CD4-positive, alpha-beta T cell (primary cell): ENCODE measurements around the gene MEA1. TPM values are rescaled to one million over a fixed set of nuclear protein-coding genes. Genes with fewer than 3 reads are reported as not detected.
"Not testable (repeated sequence)": the region's sequence is repeated elsewhere in the genome, so short reads cannot be mapped to it uniquely, and the experiment has no call there.

ENCODE experiments used
- ATAC-seq: fragments of 200-7000 bp; cut with Tn5 transposase; one replicate; pipeline ENCODE4 v1.10.0; 2022; ENCODE audit warnings: mild to moderate bottlenecking; ENCODE audit not compliant: poor library complexity
- CTCF ChIA-PET: fragments of 350-600 bp; sonication (Branson Sonifier 250); formaldehyde crosslinking; loops from one replicate; lab custom pipeline; 2021; ENCODE audit warnings: antibody characterized with exemption, inconsistent platforms; lab: Charles Lee
- POLR2A ChIA-PET: fragments of 350-600 bp; sonication (Branson Sonifier 250); formaldehyde crosslinking; loops from one replicate; lab custom pipeline; 2021; ENCODE audit warnings: antibody characterized with exemption, inconsistent platforms; lab: Charles Lee
- DNase-seq, 14 experiments: peaks; one replicate each; pipeline ENCODE4 v3.0.0-alpha.2; 2013 to 2020; ENCODE audit warnings: mixed read lengths in 2 of 14
- H3K27ac ChIP-seq, 2 donors: one replicate each; pipeline versions ENCODE4 v1.5.1 to v1.7.0; 2013; ENCODE audit warnings: low read length in 2 of 2, low read depth in 1 of 2, mild to moderate bottlenecking in 1 of 2
- H3K27me3 ChIP-seq, 2 experiments: 1 replicate in 1 of 2; 2 replicates in 1 of 2; pipeline versions ENCODE4 v1.6.1 to v1.7.0; 2013; ENCODE audit warnings: low read length in 2 of 2, control low read depth in 1 of 2, mild to moderate bottlenecking in 1 of 2, moderate library complexity in 1 of 2; ENCODE audit not compliant: insufficient read depth in 2 of 2, control insufficient read depth in 1 of 2
- H3K36me3 ChIP-seq: one replicate; pipeline ENCODE4 v1.6.1; 2013; ENCODE audit warnings: low read length, control low read depth; ENCODE audit not compliant: insufficient read depth
- H3K4me1 ChIP-seq: one replicate; pipeline ENCODE4 v1.6.1; 2013; ENCODE audit warnings: low read length, control low read depth; ENCODE audit not compliant: insufficient read depth
- H3K4me3 ChIP-seq: one replicate; pipeline ENCODE4 v1.5.1; 2013; ENCODE audit warnings: mild to moderate bottlenecking, low read length, moderate library complexity
- H3K9me3 ChIP-seq, 2 experiments: 1 replicate in 1 of 2; 2 replicates in 1 of 2; pipeline versions ENCODE4 v1.6.1 to v1.7.0; 2013; ENCODE audit warnings: low read length in 2 of 2, mild to moderate bottlenecking in 2 of 2, control low read depth in 1 of 2, moderate library complexity in 1 of 2; ENCODE audit not compliant: control insufficient read depth in 1 of 2, insufficient read depth in 1 of 2
- H3K27ac Mint-ChIP-seq: one replicate; pipeline ENCODE4 v1.8.0; 2020; ENCODE audit warnings: mixed read lengths
- H3K27me3 Mint-ChIP-seq: one replicate; pipeline ENCODE4 v1.8.0; 2021; ENCODE audit warnings: mixed read lengths
- H3K36me3 Mint-ChIP-seq: one replicate; pipeline ENCODE4 v1.8.0; 2021; ENCODE audit warnings: low read depth, mixed read lengths
- H3K4me1 Mint-ChIP-seq: one replicate; pipeline ENCODE4 v1.8.0; 2021; ENCODE audit warnings: low read depth, mixed read lengths
- H3K4me3 Mint-ChIP-seq: one replicate; pipeline ENCODE4 v1.8.0; 2020; ENCODE audit warnings: mild to moderate bottlenecking, mixed read lengths
- H3K9me3 Mint-ChIP-seq: one replicate; pipeline ENCODE4 v1.8.0; 2020; ENCODE audit warnings: mixed read lengths
- CTCF ChIP-seq: fragments of 200-600 bp; IDR thresholded peaks from one replicate; pipeline ENCODE4 v1.8.0; 2022; ENCODE audit warnings: antibody characterized with exemption, mild to moderate bottlenecking
- intact Hi-C, 2 experiments: fragments of 100-400 bp; cut with DNase I in 1 of 2; cut with micrococcal nuclease in 1 of 2; formaldehyde crosslinking; loops; one replicate each; pipeline versions ENCODE4 v1.15.1 to v1.9.0; 2023 to 2025; cut with DNase I, micrococcal nuclease
- total RNA-seq, 174 experiments: library from RNA in 2 of 174; stranded (reverse) in 2 of 174; gene quantifications; one replicate each; pipeline ENCODE4 v1.2.3 and lab custom pipeline; 2021 to 2026

The MEA1 gene
- total RNA-seq, 2 experiments from 2014 or later = 13.6 to 17.0 TPM

GRCh38 chr6:43047998-43048397 is 34.3 kb upstream of the MEA1 start:
- Mint-ChIP-seq H3K4me3 (no peak overlapping the region), H3K27me3 (no peaks in the 10 kb centered on the region), H3K36me3 (peaks cover 65% of the 10 kb centered on the region), H3K9me3 (no peaks in the 10 kb centered on the region), H3K27ac (no peak overlapping the region), H3K4me1 (peaks cover 22% of the 10 kb centered on the region)
- TF ChIP-seq CTCF = no peak
- CTCF ChIA-PET = no interaction called here
- ATAC-seq (no peak), DNase-seq (no peak)
- intact Hi-C loops = no loop called here
- H3K4me3 ChIP-seq = no peak overlapping the region
- POLR2A ChIA-PET = interaction anchor here (0.6 kb wide), 1 partner anchor 16 kb away, joined by 3 read pairs; no protein-coding TSS in a partner anchor
- H3K27me3 ChIP-seq = no peaks in the 10 kb centered on the region
- H3K36me3 ChIP-seq = peaks cover 48% of the 10 kb centered on the region
- H3K4me1 ChIP-seq = peaks cover 18% of the 10 kb centered on the region
- H3K27ac ChIP-seq = no peak overlapping the region
- no peaks in the 10 kb centered on the region for H3K9me3 ChIP-seq

GRCh38 chr6:43045371-43045930 is 31.7 kb upstream of the MEA1 start:
- peaks cover 56% of the 10 kb centered on the region for H3K36me3 ChIP-seq
- H3K27me3 Mint-ChIP-seq = no peaks in the 10 kb centered on the region
- DNase-seq (no peak), ATAC-seq (no peak)
- intact Hi-C loops = no loop called here
- H3K9me3 Mint-ChIP-seq = no peaks in the 10 kb centered on the region
- no peak overlapping the region for H3K27ac Mint-ChIP-seq
- H3K27ac ChIP-seq = no peak overlapping the region
- ChIA-PET POLR2A (no interaction called here), CTCF (no interaction called here)
- peaks cover 70% of the 10 kb centered on the region for H3K36me3 Mint-ChIP-seq
- TF ChIP-seq CTCF = no peak
- no peak overlapping the region for H3K4me3 ChIP-seq
- no peak overlapping the region for H3K4me3 Mint-ChIP-seq
- H3K27me3 ChIP-seq = no peaks in the 10 kb centered on the region
- no peaks in the 10 kb centered on the region for H3K9me3 ChIP-seq
- H3K4me1 ChIP-seq = peaks cover under 1% of the 10 kb centered on the region
- H3K4me1 Mint-ChIP-seq = peaks cover 1% of the 10 kb centered on the region

GRCh38 chr6:43043310-43043709 is 29.6 kb upstream of the MEA1 start:
- Mint-ChIP-seq H3K27me3 (no peaks in the 10 kb centered on the region), H3K9me3 (no peaks in the 10 kb centered on the region), H3K36me3 (peaks cover 74% of the 10 kb centered on the region), H3K4me3 (no peak overlapping the region), H3K4me1 (no peaks in the 10 kb centered on the region), H3K27ac (no peak overlapping the region)
- ChIA-PET CTCF (no interaction called here), POLR2A (no interaction called here)
- no peak for DNase-seq
- H3K27ac ChIP-seq = no peak overlapping the region
- no peaks in the 10 kb centered on the region for H3K9me3 ChIP-seq
- H3K27me3 ChIP-seq = no peaks in the 10 kb centered on the region
- no peak overlapping the region for H3K4me3 ChIP-seq
- intact Hi-C loops = no loop called here
- peaks cover 56% of the 10 kb centered on the region for H3K36me3 ChIP-seq
- TF ChIP-seq CTCF = no peak
- no peak for ATAC-seq
- no peaks in the 10 kb centered on the region for H3K4me1 ChIP-seq

- H3K4me1 Mint-ChIP-seq, H3K4me3 Mint-ChIP-seq, CTCF ChIA-PET, H3K27me3 Mint-ChIP-seq, H3K4me3 ChIP-seq, H3K27me3 ChIP-seq, H3K27ac ChIP-seq, H3K4me1 ChIP-seq, H3K9me3 Mint-ChIP-seq, H3K27ac Mint-ChIP-seq, H3K9me3 ChIP-seq, intact Hi-C loops, ATAC-seq, DNase-seq: not testable (repeated sequence)
- peaks cover 61% of the 10 kb centered on the region for H3K36me3 ChIP-seq
- POLR2A ChIA-PET = interaction anchor here (1.3 kb wide), 1 partner anchor 12 kb away, joined by 3 read pairs; the partner anchor contains the start of gene CUL7
- peaks cover 76% of the 10 kb centered on the region for H3K36me3 Mint-ChIP-seq
Measured at GRCh38 chr6:43041475-43041874, 27.7 kb upstream of the MEA1 start.
